Subcutaneous adipose tissue (tissue), 4 donors: Measurements from ENCODE around the gene OR2S2. TPM values are rescaled to one million over a fixed set of nuclear protein-coding genes. Genes with fewer than 3 reads are reported as not detected.

Experiments used
- CTCF ChIP-seq: fragments of 450-650 bp; IDR thresholded peaks from one replicate; pipeline ENCODE4 v1.5.1; 2016; ENCODE audit warnings: low read depth, mild to moderate bottlenecking, control low read depth, antibody characterized with exemption, moderate library complexity
- total RNA-seq, 4 donors: library from RNA; depleted of rRNA; stranded (reverse); fragments of >200 nt; gene quantifications; one replicate each; pipeline ENCODE4 v1.1.0, GENCODE V29; 2016

The OR2S2 gene
- total RNA-seq, 4 donors from 2014 or later, result not detected

DNA sequence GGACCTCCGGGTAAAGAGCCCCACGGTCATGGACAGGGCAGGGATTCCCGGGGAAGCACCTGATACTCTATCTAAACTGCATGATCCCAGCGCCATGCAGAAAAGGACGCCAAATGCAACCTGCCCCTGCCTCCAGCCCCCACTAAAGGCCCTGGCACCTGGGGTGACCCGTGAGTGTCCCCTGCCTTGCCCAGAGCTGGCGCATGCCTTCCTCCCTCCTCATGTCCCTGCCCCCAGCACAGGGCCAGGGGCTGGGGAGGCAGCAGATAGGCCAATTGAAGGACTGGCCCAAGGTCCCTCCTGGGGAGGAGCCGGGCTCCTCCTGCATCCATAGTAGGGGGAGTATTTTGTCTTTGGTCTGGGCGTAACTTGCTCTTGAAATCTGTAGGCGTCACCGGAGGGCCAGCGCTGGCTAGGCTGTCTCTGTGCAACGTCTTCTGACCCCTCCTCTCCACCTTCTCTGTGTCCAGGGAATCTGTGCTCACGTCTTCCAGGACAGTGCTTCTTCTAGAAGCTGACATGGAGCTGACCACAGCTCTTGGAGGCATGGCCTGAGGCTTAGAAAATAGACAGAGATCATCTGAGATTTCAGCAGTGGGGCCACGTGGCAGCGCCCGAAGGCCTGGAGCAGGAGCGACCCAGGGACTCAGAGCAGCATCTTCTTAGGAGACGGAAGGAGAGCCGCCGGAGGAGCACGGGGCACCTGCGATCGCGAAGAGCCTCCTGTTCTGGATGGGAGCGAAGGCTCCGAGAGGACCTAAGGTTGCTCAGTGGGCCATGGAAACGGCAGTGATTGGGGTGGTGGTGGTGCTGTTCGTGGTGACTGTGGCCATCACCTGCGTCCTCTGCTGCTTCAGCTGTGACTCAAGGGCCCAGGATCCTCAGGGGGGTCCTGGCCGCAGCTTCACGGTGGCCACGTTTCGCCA lies 48.0 kb downstream of the OR2S2 start:
- TF ChIP-seq CTCF, result no peak

DNA sequence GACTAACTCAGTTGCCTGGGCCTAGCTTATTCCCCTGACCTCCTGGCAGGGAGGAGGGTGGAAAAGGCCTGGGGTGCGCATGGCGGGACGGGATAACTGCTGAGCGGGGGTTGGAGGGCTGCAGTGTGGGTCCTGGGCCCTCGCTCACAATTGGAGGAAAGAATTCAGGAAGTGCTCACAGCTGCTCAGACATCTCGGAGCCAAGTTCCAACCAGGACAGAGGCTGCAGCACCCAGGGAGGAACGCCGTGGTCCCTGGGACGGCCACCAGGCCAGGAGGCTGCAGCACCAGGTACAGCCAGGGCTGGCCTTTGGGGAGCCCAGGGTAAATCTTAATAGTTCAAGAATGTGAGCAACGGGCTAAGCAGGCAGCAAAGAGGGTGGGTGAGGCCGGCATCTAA lies 48.7 kb downstream of the OR2S2 start, which contains the start of gene SPAAR:
Gene SPAAR (plus strand): TSS at position 217 of the 400 bp plus-strand sequence. CDS start 974 bp downstream, outside the sequence.
- no peak for TF ChIP-seq CTCF

DNA sequence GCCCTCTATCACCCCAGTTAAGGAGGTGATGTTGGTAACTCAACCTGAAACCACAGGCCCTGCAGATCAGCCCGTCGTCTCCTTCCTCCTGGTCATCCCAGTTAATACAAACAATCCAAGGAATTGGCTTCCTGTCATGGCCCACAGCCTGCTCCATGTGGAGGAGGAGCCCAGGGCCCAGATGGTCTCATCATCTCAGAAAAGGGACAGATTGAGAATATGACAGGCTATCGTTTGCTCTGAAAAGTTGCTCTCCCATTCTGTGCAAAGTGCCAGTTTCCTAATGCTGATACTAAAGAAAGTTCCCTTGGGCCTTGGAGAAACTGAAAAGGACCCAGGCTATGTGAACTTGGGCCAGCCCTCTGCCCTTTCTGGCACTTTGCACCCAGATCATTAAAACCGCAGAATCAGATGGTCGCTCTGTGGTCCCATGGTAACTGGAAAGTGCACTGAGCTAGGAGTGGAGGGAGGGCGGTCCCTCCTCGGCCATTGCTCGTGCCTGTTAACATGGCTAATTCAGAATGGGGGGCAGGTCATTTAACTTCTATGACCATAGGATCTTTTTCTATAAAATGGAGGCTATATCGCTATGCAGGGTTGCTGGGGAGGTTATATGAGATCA lies 49.3 kb downstream of the OR2S2 start:
- TF ChIP-seq CTCF, result no peak

DNA sequence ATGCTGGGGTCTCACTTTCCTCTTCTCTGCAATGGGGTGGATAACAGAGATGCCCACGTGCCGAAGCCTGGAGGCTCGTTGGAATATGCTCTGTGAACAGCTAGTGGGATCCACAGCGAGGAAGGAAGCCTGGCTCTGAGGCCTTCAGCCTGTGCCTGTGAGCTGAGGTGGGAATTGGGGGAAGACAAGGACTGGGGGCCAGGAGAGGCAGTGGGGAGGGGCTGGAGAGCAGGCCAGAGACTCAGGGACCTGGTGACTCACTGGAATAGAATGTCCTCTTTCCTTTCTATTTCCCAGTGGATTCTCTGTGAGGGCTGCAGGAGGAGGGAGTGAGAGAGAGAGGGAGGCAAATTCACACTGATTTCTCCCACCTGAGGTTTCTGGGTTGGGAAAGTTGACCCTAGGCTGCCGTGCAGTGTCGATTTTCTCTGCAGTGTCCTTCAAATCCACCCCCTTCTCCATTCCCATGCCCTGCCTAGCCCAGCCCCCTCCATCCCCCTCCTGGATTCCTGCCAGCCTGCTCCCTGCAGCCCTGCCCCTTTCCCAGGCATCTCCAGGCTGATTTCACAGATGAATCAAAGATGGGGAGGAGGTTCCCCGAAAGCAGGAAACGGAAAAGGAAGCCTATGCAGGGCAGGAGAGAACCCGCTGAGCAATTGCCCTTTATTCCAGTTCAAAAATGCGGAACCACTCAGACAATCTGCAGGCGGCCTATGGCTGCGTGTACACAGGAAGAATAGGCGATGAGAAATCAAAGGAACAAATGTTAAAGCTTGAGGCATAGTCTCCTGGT lies 50.0 kb downstream of the OR2S2 start:
- no peak for TF ChIP-seq CTCF

Other genes starting within 250 kb of the OR2S2 start
- gene TLN1, start 226.0 kb downstream of the OR2S2 start, total RNA-seq, result 100 to 1,000 TPM; 247 to 590 (median 461) TPM
- 10 to 100 TPM; 33.6 to 45.4 (median 38.6) TPM for gene CREB3, start 225.5 kb downstream of the OR2S2 start, total RNA-seq
- 100 to 1,000 TPM in 1 of 4 donors, 10 to 100 TPM in 3; 33.7 to 107 (median 41.6) TPM for gene GBA2, start 208.9 kb downstream of the OR2S2 start, total RNA-seq
- 10 to 100 TPM; 11.6 to 21.7 (median 13.8) TPM for gene RGP1, start 208.9 kb downstream of the OR2S2 start, total RNA-seq
- not detected for gene MSMP, start 203.9 kb downstream of the OR2S2 start, total RNA-seq
- 10 to 100 TPM; 15.8 to 36.1 (median 24.3) TPM for gene NPR2, start 166.6 kb downstream of the OR2S2 start, total RNA-seq
- 1 to 10 TPM in 2 of 4 donors, under 1 TPM in 2; 0.33 to 1.8 (median 1.0) TPM for gene SPAG8, start 145.9 kb downstream of the OR2S2 start, total RNA-seq
- gene HINT2, start 143.1 kb downstream of the OR2S2 start, total RNA-seq, result 10 to 100 TPM; 27.7 to 98.1 (median 40.4) TPM
- gene FAM221B, start 129.4 kb downstream of the OR2S2 start, total RNA-seq, result not detected
- gene TMEM8B, start 128.9 kb downstream of the OR2S2 start, total RNA-seq, result 10 to 100 TPM in 1 of 4 donors, 1 to 10 TPM in 3; 4.1 to 10.4 (median 5.4) TPM
- gene OR13J1, start 87.8 kb downstream of the OR2S2 start, total RNA-seq, result not detected
- gene HRCT1, start 52.0 kb downstream of the OR2S2 start, total RNA-seq, result 10 to 100 TPM in 3 of 4 donors, 1 to 10 TPM in 1; 9.5 to 24.4 (median 16.6) TPM
- 10 to 100 TPM in 2 of 4 donors, 1 to 10 TPM in 2; 7.8 to 42.4 (median 12.8) TPM for gene SPAAR, start 48.7 kb downstream of the OR2S2 start, total RNA-seq
- gene RECK, start 78.8 kb upstream of the OR2S2 start, total RNA-seq, result 10 to 100 TPM; 17.0 to 28.0 (median 21.2) TPM
- 10 to 100 TPM; 15.5 to 86.4 (median 40.7) TPM for gene GLIPR2, start 178.6 kb upstream of the OR2S2 start, total RNA-seq
- under 1 TPM in 3 of 4 donors, not detected in 1; 0.34 to 0.49 (median 0.38) TPM for gene CCIN, start 211.2 kb upstream of the OR2S2 start, total RNA-seq
- gene CLTA, start 232.8 kb upstream of the OR2S2 start, total RNA-seq, result 100 to 1,000 TPM; 155 to 207 (median 175) TPM